ENCODE results near the gene STAT2. TPM values are rescaled to one million over a fixed set of nuclear protein-coding genes. Genes with fewer than 3 reads are reported as not detected.

Gene STAT2
- total and polyA plus RNA-seq, 10 of the 15 experiments (the other 5 are each of a cell fraction or from before 2014, with no cell fraction given), result 16.9 to 106 (median 77.9) TPM

- Histone ChIP-seq H3K4me1 (ENCODE audit: control insufficient read depth, insufficient read depth, low read length) (peaks cover 32% of the 10 kb centered on the region), H4K20me1 (ENCODE audit: control insufficient read depth, insufficient read depth) (no peaks in the 10 kb centered on the region), H3K9ac (ENCODE audit: control insufficient read depth, insufficient read depth, low read length) (peak overlapping the region; percentile 81; the same call in 1 of the 2 replicates), H3K79me2 (ENCODE audit: control insufficient read depth, insufficient read depth, low read length) (peaks cover 55% of the 10 kb centered on the region), H3K4me2 (ENCODE audit: control insufficient read depth, insufficient read depth) (peak overlapping the region; percentile 70), H3K9me3 (replicated peaks; ENCODE audit: control insufficient read depth, insufficient read depth, low read length) (no peaks in the 10 kb centered on the region), H3K27ac (ENCODE audit: control insufficient read depth, insufficient read depth) (peak overlapping the region; percentile 75), H3K4me3 (peak overlapping the region; percentile 93), H3K27me3 (replicated peaks in 1 of 2; ENCODE audit: control insufficient read depth in 2 of 2, insufficient read depth in 2 of 2, low read length in 1 of 2) (no peaks in the 10 kb centered on the region), H2AFZ (ENCODE audit: control insufficient read depth, low read depth, low read length) (peak overlapping the region; percentile 79; the same call in 1 of the 2 replicates), H3K36me3 (ENCODE audit: control insufficient read depth in 2 of 2, insufficient read depth in 2 of 2, low read length in 1 of 2) (0 out of 4 replicates have a peak, but pooled peaks cover 0 to under 1% of the 10 kb centered on the region in 2 experiments)
- POLR2A ChIA-PET, result interaction anchor here (1.0 to 2.2 kb wide), 9 partner anchors 9 to 152 kb away, joined by 3 to 8 read pairs (median 4); partner anchors contain the start of genes CNPY2, COQ10A, IL23A and PAN2
- SMC1A ChIA-PET (ENCODE audit: uncharacterized antibody, unreplicated experiment), result interaction anchor here (1.0 to 2.8 kb wide), 8 partner anchors 10 to 165 kb away, joined by 3 to 14 read pairs (median 4); partner anchors contain the start of gene PAN2
- in situ Hi-C loops (cut with MboI), result no loop called here
- no TSS peak for BruUV-seq (replicated peaks)
- DNase-seq (ENCODE audit: low read depth, low spot score), result no peak
- TF ChIP-seq PKNOX1 (IDR thresholded peaks at IDR 0.05) (peak; percentile 89), ZNF384 (IDR thresholded peaks at IDR 0.05; ENCODE audit: borderline replicate concordance, low read depth, low read length) (no peak), SIN3A (IDR thresholded peaks at IDR 0.05; ENCODE audit: low read depth, low read length) (no peak)
- no peak for ATAC-seq
- intact Hi-C loops (cut with micrococcal nuclease; ENCODE audit: unreplicated experiment), result no loop called here
- CTCF ChIA-PET, result interaction anchor here (0.5 to 2.0 kb wide), 12 partner anchors 9 to 373 kb away, joined by 3 to 7 read pairs (median 3); partner anchors contain the start of genes ANKRD52, CNPY2, COQ10A and RNF41
- no peak for FAIRE-seq
- RAD21 ChIA-PET (ENCODE audit: unreplicated experiment), result interaction anchor here (0.8 to 1.4 kb wide), 4 partner anchors 32 to 166 kb away, joined by 3 to 5 read pairs (median 4); partner anchors contain the start of gene COQ10A
- WGBS (ENCODE audit: insufficient coverage, insufficient replicate concordance, low lambda C conversion rate, missing lambda C conversion rate), result 58% methylated on average over 5 of the region's 5 CpGs
Observed at GRCh38 chr12:56298828-56299227, 61.1 kb downstream of the STAT2 start.

GRCh38 chr12:56297400-56297799 is 62.5 kb downstream of the STAT2 start:
- WGBS (ENCODE audit: insufficient coverage, insufficient replicate concordance, low lambda C conversion rate, missing lambda C conversion rate), result 28% methylated on average over 8 of the region's 8 CpGs
- H3K4me3 ChIP-seq, result peak overlapping the region; percentile 93
- ChIA-PET CTCF (interaction anchor here (0.6 to 2.0 kb wide), 10 partner anchors 10 to 340 kb away, joined by 3 to 7 read pairs (median 4); partner anchors contain the start of genes COQ10A and RNF41), SMC1A (ENCODE audit: uncharacterized antibody, unreplicated experiment) (interaction anchor here (1.0 to 2.8 kb wide), 9 partner anchors 12 to 178 kb away, joined by 3 to 14 read pairs (median 4); no protein-coding TSS in a partner anchor), POLR2A (interaction anchor here (0.5 to 2.2 kb wide), 6 partner anchors 19 to 253 kb away, joined by 3 to 8 read pairs (median 5); partner anchors contain the start of genes CNPY2 and COQ10A), RAD21 (ENCODE audit: unreplicated experiment) (interaction anchor here (0.8 to 1.0 kb wide), 2 partner anchors 36 to 91 kb away, joined by 3 read pairs; no protein-coding TSS in a partner anchor)
- DNase-seq (ENCODE audit: low read depth, low spot score) (no peak), ATAC-seq (no peak), FAIRE-seq (no peak)
- intact Hi-C loops (cut with micrococcal nuclease; ENCODE audit: unreplicated experiment) (no loop called here), in situ Hi-C loops (cut with MboI) (no loop called here)
- no peaks in the 10 kb centered on the region for H4K20me1 ChIP-seq (ENCODE audit: control insufficient read depth, insufficient read depth)
- no peak overlapping the region for H2AFZ ChIP-seq (ENCODE audit: control insufficient read depth, low read depth, low read length)
- no peaks in the 10 kb centered on the region for H3K9me3 ChIP-seq (replicated peaks; ENCODE audit: control insufficient read depth, insufficient read depth, low read length)
- H3K9ac ChIP-seq (ENCODE audit: control insufficient read depth, insufficient read depth, low read length), result no peak overlapping the region
- peak overlapping the region; percentile 7; the same call in 1 of the 2 replicates for H3K27ac ChIP-seq (ENCODE audit: control insufficient read depth, insufficient read depth)
- peaks cover 27% of the 10 kb centered on the region for H3K4me1 ChIP-seq (ENCODE audit: control insufficient read depth, insufficient read depth, low read length)
- no TSS peak for BruUV-seq (replicated peaks)
- TF ChIP-seq PKNOX1 (IDR thresholded peaks at IDR 0.05), result peak; percentile 34; the same call in 1 of the 2 replicates
- no peak for TF ChIP-seq RCOR1 (conservative IDR thresholded peaks at IDR 0.05; ENCODE audit: low read depth, low read length)
- H3K27me3 ChIP-seq (replicated peaks in 1 of 2; ENCODE audit: control insufficient read depth in 2 of 2, insufficient read depth in 2 of 2, low read length in 1 of 2), result no peaks in the 10 kb centered on the region
- peaks cover 62% of the 10 kb centered on the region for H3K79me2 ChIP-seq (ENCODE audit: control insufficient read depth, insufficient read depth, low read length)
- peaks cover 0 to 10% of the 10 kb centered on the region in 2 experiments; a peak in 1 of 4 replicates for H3K36me3 ChIP-seq (ENCODE audit: control insufficient read depth in 2 of 2, insufficient read depth in 2 of 2, low read length in 1 of 2)
- peak overlapping the region; percentile 70 for H3K4me2 ChIP-seq (ENCODE audit: control insufficient read depth, insufficient read depth)

Data from GM12878 (cell line).